Rectal smooth muscle tissue (tissue), 1 donor: ENCODE data around the gene ARPC1A.

Experiments used
- H3K27ac ChIP-seq: one replicate; pipeline ENCODE4 v1.7.0; 2013; ENCODE audit warnings: low read depth, low read length, inconsistent platforms
- H3K27me3 ChIP-seq: one replicate; pipeline ENCODE4 v1.7.0; 2013; ENCODE audit warnings: low read length; ENCODE audit not compliant: control insufficient read depth, insufficient read depth
- H3K36me3 ChIP-seq: one replicate; pipeline ENCODE4 v1.7.0; 2013; ENCODE audit warnings: low read length; ENCODE audit not compliant: control insufficient read depth, insufficient read depth
- H3K4me1 ChIP-seq: one replicate; pipeline ENCODE4 v1.7.0; 2013; ENCODE audit warnings: low read length; ENCODE audit not compliant: control insufficient read depth, insufficient read depth
- H3K4me3 ChIP-seq: one replicate; pipeline ENCODE4 v1.7.0; 2013; ENCODE audit warnings: low read length
- H3K9ac ChIP-seq: one replicate; pipeline ENCODE4 v1.7.0; 2013; ENCODE audit warnings: low read length

ARPC1A gene

GRCh38 chr7:99398891-99399445, 73.3 kb downstream of the ARPC1A start:
- Histone ChIP-seq H3K36me3 (peaks cover 57% of the 10 kb centered on the region), H3K9ac (no peak overlapping the region), H3K27ac (no peak overlapping the region), H3K27me3 (no peaks in the 10 kb centered on the region), H3K4me1 (no peaks in the 10 kb centered on the region), H3K4me3 (no peak overlapping the region)

GRCh38 chr7:99399597-99399996, 73.9 kb downstream of the ARPC1A start:
- Histone ChIP-seq H3K9ac (no peak overlapping the region), H3K27me3 (no peaks in the 10 kb centered on the region), H3K27ac (no peak overlapping the region), H3K4me1 (peaks cover 3% of the 10 kb centered on the region), H3K4me3 (no peak overlapping the region), H3K36me3 (peaks cover 57% of the 10 kb centered on the region)

GRCh38 chr7:99402854-99403253, 77.2 kb downstream of the ARPC1A start:
- Histone ChIP-seq H3K27me3 (no peaks in the 10 kb centered on the region), H3K27ac (no peak overlapping the region), H3K9ac (no peak overlapping the region), H3K4me1 (peaks cover 21% of the 10 kb centered on the region), H3K36me3 (peaks cover 43% of the 10 kb centered on the region), H3K4me3 (no peak overlapping the region)

- Histone ChIP-seq H3K4me1 (peaks cover 21% of the 10 kb centered on the region), H3K27me3 (no peaks in the 10 kb centered on the region), H3K9ac (no peak overlapping the region), H3K4me3 (no peak overlapping the region), H3K36me3 (peaks cover 39% of the 10 kb centered on the region), H3K27ac (no peak overlapping the region)
Observed at GRCh38 chr7:99403764-99404163, 78.1 kb downstream of the ARPC1A start.

- Histone ChIP-seq H3K4me1 (peaks cover 21% of the 10 kb centered on the region), H3K4me3 (no peak overlapping the region), H3K27ac (no peak overlapping the region), H3K9ac (no peak overlapping the region), H3K36me3 (peaks cover 36% of the 10 kb centered on the region), H3K27me3 (no peaks in the 10 kb centered on the region)
Observed at GRCh38 chr7:99404235-99404976, 78.7 kb downstream of the ARPC1A start.

- Histone ChIP-seq H3K4me1 (peaks cover 24% of the 10 kb centered on the region), H3K36me3 (peaks cover 30% of the 10 kb centered on the region), H3K4me3 (no peak overlapping the region), H3K27ac (no peak overlapping the region), H3K9ac (no peak overlapping the region), H3K27me3 (no peaks in the 10 kb centered on the region)
Observed at GRCh38 chr7:99404977-99405320, 79.3 kb downstream of the ARPC1A start.

GRCh38 chr7:99406557-99406956, 80.9 kb downstream of the ARPC1A start:
- H3K4me1 ChIP-seq: peaks cover 24% of the 10 kb centered on the region
- peaks cover 30% of the 10 kb centered on the region for H3K36me3 ChIP-seq
- no peaks in the 10 kb centered on the region for H3K27me3 ChIP-seq
- H3K27ac ChIP-seq: no peak overlapping the region
- H3K4me3 ChIP-seq: no peak overlapping the region
- H3K9ac ChIP-seq: no peak overlapping the region

- H3K36me3 ChIP-seq: peaks cover 25% of the 10 kb centered on the region
- no peaks in the 10 kb centered on the region for H3K27me3 ChIP-seq
- peak overlapping the region; percentile 100 for H3K27ac ChIP-seq
- peaks cover 24% of the 10 kb centered on the region for H3K4me1 ChIP-seq
- H3K9ac ChIP-seq: peak overlapping the region; percentile 97
- H3K4me3 ChIP-seq: peak overlapping the region; percentile 97
Observed at GRCh38 chr7:99407872-99408378, 82.2 kb downstream of the ARPC1A start.

GRCh38 chr7:99408379-99409191, 82.9 kb downstream of the ARPC1A start, which contains the start of the genes BUD31 and PDAP1:
Gene BUD31 (plus strand): TSS chr7:99408969. CDS start chr7:99411093, 2,124 bp downstream.
Gene PDAP1 (minus strand): TSS chr7:99408597. CDS start chr7:99408548, 49 bp downstream.
- H3K36me3 ChIP-seq: peaks cover 25% of the 10 kb centered on the region
- peak within 1 kb of the TSS; percentile 97 for H3K9ac ChIP-seq
- H3K4me3 ChIP-seq: peak within 1 kb of the TSS; percentile 97
- H3K27me3 ChIP-seq: no peaks in the 10 kb centered on the region
- H3K27ac ChIP-seq: peak within 1 kb of the TSS; percentile 100
- H3K4me1 ChIP-seq: peaks cover 24% of the 10 kb centered on the region

- peak overlapping the region; percentile 97 for H3K4me3 ChIP-seq
- H3K27ac ChIP-seq: peak overlapping the region; percentile 100
- H3K9ac ChIP-seq: peak overlapping the region; percentile 89
- no peaks in the 10 kb centered on the region for H3K27me3 ChIP-seq
- peaks cover 20% of the 10 kb centered on the region for H3K36me3 ChIP-seq
- H3K4me1 ChIP-seq: peaks cover 24% of the 10 kb centered on the region
Observed at GRCh38 chr7:99409192-99409572, 83.5 kb downstream of the ARPC1A start.

- no peaks in the 10 kb centered on the region for H3K27me3 ChIP-seq
- peak overlapping the region; percentile 100 for H3K27ac ChIP-seq
- no peak overlapping the region for H3K9ac ChIP-seq
- peaks cover 17% of the 10 kb centered on the region for H3K36me3 ChIP-seq
- peaks cover 19% of the 10 kb centered on the region for H3K4me1 ChIP-seq
- peak overlapping the region; percentile 97 for H3K4me3 ChIP-seq
Observed at GRCh38 chr7:99409806-99410205, 84.1 kb downstream of the ARPC1A start.

- Histone ChIP-seq H3K9ac (no peak overlapping the region), H3K27me3 (no peaks in the 10 kb centered on the region), H3K4me1 (peaks cover 19% of the 10 kb centered on the region), H3K4me3 (no peak overlapping the region), H3K36me3 (peaks cover 16% of the 10 kb centered on the region), H3K27ac (no peak overlapping the region)
Observed at GRCh38 chr7:99410635-99411034, 84.9 kb downstream of the ARPC1A start.
